Activated CD8-positive, alpha-beta T cell treated with anti-CD3 and anti-CD28 coated beads for 36 hours (primary cell): ENCODE measurements around the gene ENTPD7. TPM values are rescaled to one million over a fixed set of nuclear protein-coding genes. Genes with fewer than 3 reads are reported as not detected.

ENCODE experiments used
- ATAC-seq: fragments of 200-7000 bp; cut with Tn5 transposase; one replicate; pipeline ENCODE4 v1.10.0; 2021; ENCODE audit warnings: mild to moderate bottlenecking, moderate library complexity
- CTCF ChIA-PET: fragments of 350-600 bp; sonication (Branson Sonifier 250); formaldehyde crosslinking; loops from one replicate; lab custom pipeline; 2021; ENCODE audit warnings: antibody characterized with exemption; lab: Charles Lee
- POLR2A ChIA-PET: fragments of 350-600 bp; sonication (Branson Sonifier 250); formaldehyde crosslinking; loops from one replicate; lab custom pipeline; 2021; ENCODE audit warnings: antibody characterized with exemption; lab: Charles Lee
- DNase-seq: peaks from one replicate; pipeline ENCODE4 v3.0.0-alpha.2; 2020
- H3K27ac Mint-ChIP-seq: one replicate; pipeline ENCODE4 v1.8.0; 2021; ENCODE audit warnings: mild to moderate bottlenecking, mixed read lengths
- H3K27me3 Mint-ChIP-seq: one replicate; pipeline ENCODE4 v1.8.0; 2021; ENCODE audit warnings: mixed read lengths
- H3K36me3 Mint-ChIP-seq: one replicate; pipeline ENCODE4 v1.8.0; 2021; ENCODE audit warnings: low read depth, mixed read lengths
- H3K4me1 Mint-ChIP-seq: one replicate; pipeline ENCODE4 v1.8.0; 2021; ENCODE audit warnings: low read depth, mixed read lengths
- H3K4me3 Mint-ChIP-seq: one replicate; pipeline ENCODE4 v1.8.0; 2021; ENCODE audit warnings: mild to moderate bottlenecking, moderate library complexity, mixed read lengths
- H3K9me3 Mint-ChIP-seq: one replicate; pipeline ENCODE4 v1.8.0; 2021; ENCODE audit warnings: mixed read lengths
- CTCF ChIP-seq: fragments of 200-600 bp; IDR thresholded peaks from one replicate; pipeline ENCODE4 v1.8.0; 2022; ENCODE audit warnings: antibody characterized with exemption, mild to moderate bottlenecking
- intact Hi-C: fragments of 100-400 bp; cut with micrococcal nuclease; formaldehyde crosslinking; loops from one replicate; pipeline ENCODE4 v1.10.0; 2022
- total RNA-seq, 2 experiments: library from RNA; stranded (reverse); gene quantifications; one replicate each; pipeline ENCODE4 v1.2.3, GENCODE V29; 2021

The ENTPD7 gene
- total RNA-seq, 2 experiments from 2014 or later = 1.9 to 2.2 TPM

GRCh38 chr10:99678921-99679320, 19.6 kb downstream of the ENTPD7 start:
- H3K27me3 Mint-ChIP-seq = no peaks in the 10 kb centered on the region
- ChIA-PET POLR2A (no interaction called here), CTCF (interaction anchor here (1.7 kb wide), 1 partner anchor 31 kb away, joined by 8 read pairs; no protein-coding TSS in a partner anchor)
- intact Hi-C loops = no loop called here
- H3K36me3 Mint-ChIP-seq = peaks cover 5% of the 10 kb centered on the region
- no peaks in the 10 kb centered on the region for H3K9me3 Mint-ChIP-seq
- H3K27ac Mint-ChIP-seq = no peak overlapping the region
- ATAC-seq = no peak
- no peak for TF ChIP-seq CTCF
- peaks cover 11% of the 10 kb centered on the region for H3K4me1 Mint-ChIP-seq
- no peak for DNase-seq
- H3K4me3 Mint-ChIP-seq = no peak overlapping the region

- Mint-ChIP-seq H3K36me3 (peaks cover 5% of the 10 kb centered on the region), H3K27ac (no peak overlapping the region), H3K27me3 (no peaks in the 10 kb centered on the region), H3K4me3 (no peak overlapping the region), H3K4me1 (peaks cover 8% of the 10 kb centered on the region), H3K9me3 (no peaks in the 10 kb centered on the region)
- ChIA-PET CTCF (interaction anchor here (1.2 kb wide), 1 partner anchor 28 kb away, joined by 3 read pairs; no protein-coding TSS in a partner anchor), POLR2A (no interaction called here)
- no peak for TF ChIP-seq CTCF
- DNase-seq = no peak
- ATAC-seq = no peak
- intact Hi-C loops = no loop called here
Observed at GRCh38 chr10:99681553-99681952, 22.2 kb downstream of the ENTPD7 start.

GRCh38 chr10:99682032-99682431, 22.7 kb downstream of the ENTPD7 start:
- Mint-ChIP-seq H3K9me3 (no peaks in the 10 kb centered on the region), H3K4me1 (peaks cover 5% of the 10 kb centered on the region)

GRCh38 chr10:99682752-99683151, 23.4 kb downstream of the ENTPD7 start:
- no peak for TF ChIP-seq CTCF
- peaks cover 5% of the 10 kb centered on the region for H3K4me1 Mint-ChIP-seq
- H3K27ac Mint-ChIP-seq = no peak overlapping the region
- ChIA-PET POLR2A (no interaction called here), CTCF (interaction anchor here (1.4 kb wide), 1 partner anchor 24 kb away, joined by 5 read pairs; the partner anchor contains the start of gene ENTPD7)
- intact Hi-C loops = no loop called here
- H3K36me3 Mint-ChIP-seq = peaks cover 5% of the 10 kb centered on the region
- DNase-seq (no peak), ATAC-seq (peak; percentile 71)
- H3K4me3 Mint-ChIP-seq = no peak overlapping the region
- H3K9me3 Mint-ChIP-seq = no peaks in the 10 kb centered on the region
- H3K27me3 Mint-ChIP-seq = no peaks in the 10 kb centered on the region

More at GRCh38 chr10:99682032-99682431, 22.7 kb downstream of the ENTPD7 start:
- POLR2A ChIA-PET = no interaction called here
- CTCF ChIA-PET = interaction anchor here (1.2 to 1.4 kb wide), 2 partner anchors 23 to 27 kb away, joined by 3 to 5 read pairs; partner anchors contain the start of gene ENTPD7
- ATAC-seq = no peak
- H3K27me3 Mint-ChIP-seq = no peaks in the 10 kb centered on the region
- H3K36me3 Mint-ChIP-seq = peaks cover 5% of the 10 kb centered on the region
- DNase-seq = no peak
- TF ChIP-seq CTCF = no peak
- no peak overlapping the region for H3K4me3 Mint-ChIP-seq
- H3K27ac Mint-ChIP-seq = no peak overlapping the region
- intact Hi-C loops = no loop called here

- CTCF ChIA-PET = no interaction called here
- Mint-ChIP-seq H3K4me1 (no peaks in the 10 kb centered on the region), H3K27me3 (no peaks in the 10 kb centered on the region), H3K4me3 (no peak overlapping the region), H3K27ac (no peak overlapping the region), H3K9me3 (no peaks in the 10 kb centered on the region), H3K36me3 (peaks cover 5% of the 10 kb centered on the region)
- ATAC-seq (no peak), DNase-seq (no peak)
- intact Hi-C loops = no loop called here
- POLR2A ChIA-PET = no interaction called here
- no peak for TF ChIP-seq CTCF
Observed at GRCh38 chr10:99685597-99685967, 26.3 kb downstream of the ENTPD7 start.
